DOHH2 (cell line): ENCODE data around the gene BAG5.

Source experiments
- H3F3A ChIP-seq: fragments of 200-600 bp; sonication (generic), shearing (Covaris generic); 2 replicates; pipeline ENCODE4 v1.6.0; 2016; ENCODE audit warnings: antibody characterized with exemption, mild to moderate bottlenecking; ENCODE audit not compliant: control insufficient read depth, insufficient read depth
- H3K27ac ChIP-seq: fragments of 200-600 bp; sonication (generic); 2 replicates; pipeline ENCODE4 v1.5.1; 2014; ENCODE audit warnings: low read depth, mild to moderate bottlenecking, low read length, moderate library complexity
- H3K27me3 ChIP-seq: fragments of 200-600 bp; sonication (generic); 2 replicates; pipeline ENCODE4 v1.6.1; 2014; ENCODE audit warnings: mild to moderate bottlenecking, low read length, mixed read lengths; ENCODE audit not compliant: control insufficient read depth
- H3K36me3 ChIP-seq: fragments of 200-600 bp; sonication (generic); 2 replicates; pipeline ENCODE4 v1.6.1; 2014; ENCODE audit warnings: mild to moderate bottlenecking, low read length, moderate library complexity, mixed read lengths; ENCODE audit not compliant: control insufficient read depth
- H3K4me1 ChIP-seq: fragments of 200-600 bp; sonication (generic); 2 replicates; pipeline ENCODE4 v1.6.1; 2014; ENCODE audit warnings: mild to moderate bottlenecking, low read length, mixed read lengths; ENCODE audit not compliant: control insufficient read depth
- H3K4me2 ChIP-seq: fragments of 200-600 bp; sonication (generic); 2 replicates; pipeline ENCODE4 v1.6.0; 2014; ENCODE audit warnings: mild to moderate bottlenecking, low read length, moderate library complexity
- H3K4me3 ChIP-seq: fragments of 200-600 bp; sonication (generic); 2 replicates; pipeline ENCODE4 v1.5.1; 2014; ENCODE audit warnings: mild to moderate bottlenecking, low read length, mixed read lengths
- H3K79me2 ChIP-seq: fragments of 200-600 bp; sonication (generic); 2 replicates; pipeline ENCODE4 v1.6.1; 2014; ENCODE audit warnings: mild to moderate bottlenecking, low read length, mixed read lengths; ENCODE audit not compliant: control insufficient read depth
- H3K9me2 ChIP-seq: fragments of 200-600 bp; sonication (generic); replicated peaks from 2 replicates; pipeline ENCODE4 v1.6.1; 2014; ENCODE audit warnings: mild to moderate bottlenecking, low read length, mixed read lengths; ENCODE audit not compliant: control insufficient read depth
- H3K9me3 ChIP-seq: fragments of 200-600 bp; sonication (generic); 2 replicates; pipeline ENCODE4 v1.6.1; 2014; ENCODE audit warnings: antibody characterized with exemption, low read length, mixed read lengths; ENCODE audit not compliant: control insufficient read depth, insufficient read depth
- H4K20me1 ChIP-seq: fragments of 200-600 bp; sonication (generic); 2 replicates; pipeline ENCODE4 v1.6.0; 2014; ENCODE audit warnings: low read depth, mild to moderate bottlenecking, antibody characterized with exemption, low read length, moderate library complexity; ENCODE audit not compliant: control insufficient read depth, insufficient read depth
- CTCF ChIP-seq: fragments of 200-600 bp; sonication (generic); IDR thresholded peaks from one replicate; pipeline ENCODE4 v1.5.1; 2014; ENCODE audit warnings: antibody characterized with exemption, mild to moderate bottlenecking, low read depth, low read length; ENCODE audit not compliant: poor library complexity, severe bottlenecking
- EZH2phosphoT487 ChIP-seq: fragments of 200-600 bp; sonication (generic); IDR thresholded peaks from 2 replicates; pipeline ENCODE4 v1.6.1; 2017; ENCODE audit warnings: borderline replicate concordance, mild to moderate bottlenecking, antibody characterized with exemption, low read length, moderate library complexity, mixed read lengths

BAG5 gene

GRCh38 chr14:103537175-103537990, 25.1 kb downstream of the BAG5 start:
- Histone ChIP-seq H3K36me3 (peaks cover 13% of the 10 kb centered on the region; the same call in 1 of the 2 replicates), H3K79me2 (no peaks in the 10 kb centered on the region), H3K4me2 (no peak overlapping the region), H3K4me3 (no peak overlapping the region), H3K9me2 (no peaks in the 10 kb centered on the region), H3F3A (no peaks in the 10 kb centered on the region), H3K4me1 (no peaks in the 10 kb centered on the region), H3K9me3 (no peaks in the 10 kb centered on the region), H3K27me3 (peaks cover 4% of the 10 kb centered on the region), H3K27ac (no peak overlapping the region), H4K20me1 (no peaks in the 10 kb centered on the region)
- TF ChIP-seq EZH2phosphoT487 = no peak
- no peak for TF ChIP-seq CTCF

DNA sequence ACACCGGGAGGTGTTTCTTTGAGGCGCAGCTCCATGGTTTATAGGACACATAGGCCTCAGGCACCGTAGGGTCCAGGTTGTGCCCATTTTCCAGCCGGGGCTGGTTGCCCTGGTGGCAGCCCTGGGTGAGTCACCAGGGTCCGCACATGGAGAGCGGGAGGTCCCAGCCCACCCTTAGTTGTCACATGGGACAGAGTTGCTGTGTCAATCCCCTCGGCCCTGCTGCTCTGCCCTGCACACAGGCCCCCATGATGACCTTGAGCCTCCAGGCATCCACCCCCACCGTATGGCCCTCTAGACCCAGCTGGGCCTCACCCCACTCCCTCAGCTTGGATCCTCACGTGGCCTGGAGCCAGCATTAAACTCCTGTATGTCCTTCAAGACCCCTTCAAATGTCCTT, 25.8 kb downstream of the BAG5 start:
- H3K79me2 ChIP-seq = peaks cover 6% of the 10 kb centered on the region
- H3K9me3 ChIP-seq = no peaks in the 10 kb centered on the region
- no peaks in the 10 kb centered on the region for H3K4me1 ChIP-seq
- no peak for TF ChIP-seq EZH2phosphoT487
- TF ChIP-seq CTCF = no peak
- H4K20me1 ChIP-seq = no peaks in the 10 kb centered on the region
- no peaks in the 10 kb centered on the region for H3K9me2 ChIP-seq
- no peak overlapping the region for H3K4me3 ChIP-seq
- no peak overlapping the region for H3K4me2 ChIP-seq
- H3F3A ChIP-seq = no peaks in the 10 kb centered on the region
- peaks cover 14% of the 10 kb centered on the region; the same call in 1 of the 2 replicates for H3K36me3 ChIP-seq
- H3K27ac ChIP-seq = no peak overlapping the region
- peaks cover 4% of the 10 kb centered on the region for H3K27me3 ChIP-seq

- Histone ChIP-seq H3K27ac (no peak overlapping the region), H3K4me3 (no peak overlapping the region), H3K27me3 (peaks cover 4% of the 10 kb centered on the region), H3K79me2 (peaks cover 12% of the 10 kb centered on the region), H3K36me3 (peaks cover 18% of the 10 kb centered on the region; the same call in 1 of the 2 replicates), H3K9me2 (no peaks in the 10 kb centered on the region), H3K9me3 (no peaks in the 10 kb centered on the region), H3K4me1 (peaks cover 3% of the 10 kb centered on the region; the same call in 1 of the 2 replicates), H4K20me1 (no peaks in the 10 kb centered on the region), H3K4me2 (no peak overlapping the region), H3F3A (no peaks in the 10 kb centered on the region)
- TF ChIP-seq CTCF (no peak), EZH2phosphoT487 (no peak)
These were observed 26.4 kb downstream of the BAG5 start for GRCh38 chr14:103535891-103536565.
